ENCODE results near the gene FOLR2. TPM values are rescaled to one million over a fixed set of nuclear protein-coding genes. Genes with fewer than 3 reads are reported as not detected.
"Not testable (repeated sequence)": the region's sequence is repeated elsewhere in the genome, so short reads cannot be mapped to it uniquely, and the experiment has no call there.

The FOLR2 gene
- total RNA-seq: not detected

- ATAC-seq (no peak), DNase-seq (ENCODE audit: low spot score) (no peak)
- Mint-ChIP-seq H3K27ac (no peak within 1 kb of the TSS), H3K9me3 (no peaks in the 10 kb centered on the region), H3K36me3 (no peaks in the 10 kb centered on the region), H3K4me1 (ENCODE audit: low read depth in 2 of 2) (peaks cover 11 to 15% of the 10 kb centered on the region in 2 donors), H3K27me3 (peaks cover 8 to 16% of the 10 kb centered on the region in 2 donors), H3K4me3 (no peak within 1 kb of the TSS)
Measured at GRCh38 chr11:72216638-72217037, at the start of gene FOLR2. TSS of gene FOLR2 (plus strand) at chr11:72216794. CDS start at chr11:72218585, 1,791 bp downstream.

DNA sequence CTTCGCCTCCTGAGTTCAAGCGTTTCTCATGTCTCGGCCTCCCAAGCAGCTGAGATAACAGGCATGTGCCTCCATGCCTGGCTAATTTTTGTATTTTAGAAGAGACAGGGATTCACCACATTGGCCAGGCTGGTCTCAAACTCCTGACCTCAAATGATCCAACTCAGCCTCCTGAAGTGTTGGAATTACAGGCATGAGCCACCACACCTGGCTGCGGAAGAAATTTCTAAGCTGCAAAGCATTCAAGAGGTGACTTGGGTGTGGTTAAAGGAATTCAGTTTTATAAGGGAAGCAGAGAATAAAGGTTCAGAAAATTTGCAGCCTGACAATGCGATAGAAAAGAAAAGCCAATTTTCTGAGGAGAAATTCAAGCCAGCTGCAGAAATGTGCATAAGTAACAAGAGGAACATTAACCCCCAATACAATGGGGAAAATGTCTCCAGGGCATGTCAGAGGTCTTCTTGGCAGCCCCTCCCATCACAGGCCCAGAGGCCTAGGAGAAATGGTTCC lies 47.5 kb upstream of the FOLR2 start:
- not testable (repeated sequence) for H3K9me3 Mint-ChIP-seq; DNase-seq (ENCODE audit: low spot score); H3K27me3 Mint-ChIP-seq; H3K4me3 Mint-ChIP-seq; H3K27ac Mint-ChIP-seq; ATAC-seq; H3K36me3 Mint-ChIP-seq
- H3K4me1 Mint-ChIP-seq (ENCODE audit: low read depth in 2 of 2): peaks cover 0 to 10% of the 10 kb centered on the region in 2 donors

DNA sequence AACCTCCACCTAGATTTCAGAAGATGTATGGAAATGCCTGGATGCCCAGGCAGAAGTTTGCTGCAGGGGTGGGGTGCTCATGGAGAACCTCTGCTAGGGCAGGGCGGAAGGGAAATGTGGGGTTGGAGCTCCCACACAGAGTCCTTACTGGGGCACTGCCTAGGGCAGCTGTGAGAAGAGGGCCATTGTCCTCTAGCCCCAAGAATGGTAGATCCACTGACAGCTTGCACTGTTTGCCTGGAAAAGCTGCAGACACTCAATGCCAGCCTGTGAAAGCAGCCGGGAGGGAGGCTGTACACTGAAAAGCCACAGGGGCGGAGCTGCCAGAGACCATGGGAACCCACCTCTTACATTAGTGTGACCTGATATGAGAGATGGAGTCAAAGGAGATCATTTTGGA lies 46.8 kb upstream of the FOLR2 start:
- H3K27me3 Mint-ChIP-seq; DNase-seq (ENCODE audit: low spot score); H3K9me3 Mint-ChIP-seq; H3K36me3 Mint-ChIP-seq; ATAC-seq; H3K4me3 Mint-ChIP-seq: not testable (repeated sequence)
- Mint-ChIP-seq H3K27ac (peak overlapping the region in 1 of 2 donors; percentile 20), H3K4me1 (ENCODE audit: low read depth in 2 of 2) (peaks cover 0 to 10% of the 10 kb centered on the region in 2 donors)

DNA sequence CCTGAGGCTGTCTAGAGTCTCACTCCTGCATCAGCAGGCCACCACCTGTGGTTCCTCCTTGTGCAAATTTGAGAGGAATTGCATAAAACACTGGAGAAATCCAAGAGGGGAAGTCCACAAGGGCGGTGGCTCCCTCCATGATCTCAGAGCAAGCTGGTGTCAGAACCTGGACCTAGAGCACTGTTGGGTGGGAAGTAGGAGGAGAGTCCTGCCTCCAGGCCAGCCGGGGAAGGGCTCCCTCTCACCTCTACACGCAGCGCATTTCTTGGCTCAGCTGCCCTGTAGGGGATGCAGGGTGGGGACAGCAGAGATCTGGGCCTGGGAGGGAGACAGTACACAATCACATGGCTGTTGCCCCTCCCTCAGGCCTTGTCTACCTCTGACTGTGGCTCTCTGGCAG lies 44.6 kb upstream of the FOLR2 start:
- not testable (repeated sequence) for H3K36me3 Mint-ChIP-seq; H3K4me3 Mint-ChIP-seq; H3K9me3 Mint-ChIP-seq; H3K27ac Mint-ChIP-seq; DNase-seq (ENCODE audit: low spot score); H3K27me3 Mint-ChIP-seq
- ATAC-seq: peak in 1 of 2 donors; percentile 48
- H3K4me1 Mint-ChIP-seq (ENCODE audit: low read depth in 2 of 2): peaks cover 0 to 10% of the 10 kb centered on the region in 2 donors

GRCh38 chr11:72173291-72173690 lies 43.3 kb upstream of the FOLR2 start:
- Mint-ChIP-seq H3K4me3 (no peak overlapping the region), H3K36me3 (no peaks in the 10 kb centered on the region)
- no peak for ATAC-seq

GRCh38 chr11:72174302-72175070 lies 42.1 kb upstream of the FOLR2 start:
- Mint-ChIP-seq H3K36me3 (no peaks in the 10 kb centered on the region), H3K9me3 (no peaks in the 10 kb centered on the region), H3K27me3 (peaks cover 0 to 2% of the 10 kb centered on the region in 2 donors), H3K27ac (no peak overlapping the region), H3K4me1 (ENCODE audit: low read depth in 2 of 2) (peaks cover 0 to 9% of the 10 kb centered on the region in 2 donors), H3K4me3 (no peak overlapping the region)
- ATAC-seq (no peak), DNase-seq (ENCODE audit: low spot score) (no peak)

More at GRCh38 chr11:72173291-72173690, 43.3 kb upstream of the FOLR2 start:
- Mint-ChIP-seq H3K9me3 (no peaks in the 10 kb centered on the region), H3K27ac (no peak overlapping the region), H3K27me3 (peaks cover 0 to 2% of the 10 kb centered on the region in 2 donors), H3K4me1 (ENCODE audit: low read depth in 2 of 2) (peaks cover 0 to 10% of the 10 kb centered on the region in 2 donors)
- DNase-seq (ENCODE audit: low spot score): no peak

GRCh38 chr11:72177656-72178055 lies 38.9 kb upstream of the FOLR2 start:
- Mint-ChIP-seq H3K9me3 (no peaks in the 10 kb centered on the region), H3K27me3 (peaks cover 10 to 16% of the 10 kb centered on the region in 2 donors), H3K4me3 (no peak overlapping the region), H3K4me1 (ENCODE audit: low read depth in 2 of 2) (no peaks in the 10 kb centered on the region), H3K27ac (no peak overlapping the region), H3K36me3 (no peaks in the 10 kb centered on the region)
- ATAC-seq (no peak), DNase-seq (ENCODE audit: low spot score) (no peak)

GRCh38 chr11:72179049-72179803 lies 37.4 kb upstream of the FOLR2 start:
- DNase-seq (ENCODE audit: low spot score) (no peak), ATAC-seq (no peak)
- no peak overlapping the region for H3K27ac Mint-ChIP-seq
- peaks cover 4 to 6% of the 10 kb centered on the region in 2 donors for H3K4me1 Mint-ChIP-seq (ENCODE audit: low read depth in 2 of 2)
- H3K27me3 Mint-ChIP-seq: peaks cover 17 to 20% of the 10 kb centered on the region in 2 donors
- no peaks in the 10 kb centered on the region for H3K9me3 Mint-ChIP-seq
- H3K36me3 Mint-ChIP-seq: no peaks in the 10 kb centered on the region
- H3K4me3 Mint-ChIP-seq: no peak overlapping the region

GRCh38 chr11:72179804-72180396 lies 36.7 kb upstream of the FOLR2 start:
- H3K36me3 Mint-ChIP-seq: no peaks in the 10 kb centered on the region
- no peak for DNase-seq (ENCODE audit: low spot score)
- no peak overlapping the region for H3K4me3 Mint-ChIP-seq
- no peak overlapping the region for H3K27ac Mint-ChIP-seq
- H3K4me1 Mint-ChIP-seq (ENCODE audit: low read depth in 2 of 2): peaks cover 4 to 6% of the 10 kb centered on the region in 2 donors
- peaks cover 17 to 20% of the 10 kb centered on the region in 2 donors for H3K27me3 Mint-ChIP-seq
- ATAC-seq: no peak
- no peaks in the 10 kb centered on the region for H3K9me3 Mint-ChIP-seq

DNA sequence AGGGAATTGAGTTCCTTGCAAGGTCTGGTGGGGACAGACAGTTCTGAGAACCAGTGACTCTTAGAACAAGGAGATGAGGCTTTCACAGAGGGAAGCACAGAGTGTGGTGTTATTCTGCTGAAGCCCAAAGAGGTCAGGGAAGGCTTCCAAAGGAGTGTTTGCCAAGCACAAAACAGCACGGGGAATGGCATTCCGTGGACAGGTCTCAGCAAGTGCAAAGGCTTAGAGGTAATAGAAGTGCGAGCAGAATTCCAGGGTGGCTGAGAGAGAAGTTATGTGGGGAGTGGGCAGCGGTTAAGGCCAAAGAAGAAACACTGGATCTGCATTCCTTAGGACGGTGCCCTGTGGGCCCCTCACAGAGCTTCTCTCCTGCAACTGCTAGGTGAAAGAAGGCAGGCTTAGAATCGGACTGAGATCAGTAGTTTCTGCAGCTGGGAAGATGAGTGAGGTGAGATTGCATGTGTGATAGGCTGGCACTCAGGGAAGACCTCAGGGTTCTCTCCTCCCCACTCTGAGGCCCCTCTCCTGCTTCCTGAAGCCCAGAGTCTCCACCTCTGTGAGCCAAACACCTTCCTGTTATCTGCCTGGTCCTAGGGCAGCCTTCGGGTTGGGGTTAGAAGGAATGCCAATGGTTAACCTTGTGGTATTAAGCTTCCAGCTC lies 35.6 kb upstream of the FOLR2 start:
- H3K9me3 Mint-ChIP-seq; H3K27ac Mint-ChIP-seq; H3K4me1 Mint-ChIP-seq (ENCODE audit: low read depth in 2 of 2); H3K36me3 Mint-ChIP-seq; H3K4me3 Mint-ChIP-seq; DNase-seq (ENCODE audit: low spot score): not testable (repeated sequence)
- ATAC-seq: peak; percentile 10 to 40
- H3K27me3 Mint-ChIP-seq: peaks cover 17 to 20% of the 10 kb centered on the region in 2 donors

DNA sequence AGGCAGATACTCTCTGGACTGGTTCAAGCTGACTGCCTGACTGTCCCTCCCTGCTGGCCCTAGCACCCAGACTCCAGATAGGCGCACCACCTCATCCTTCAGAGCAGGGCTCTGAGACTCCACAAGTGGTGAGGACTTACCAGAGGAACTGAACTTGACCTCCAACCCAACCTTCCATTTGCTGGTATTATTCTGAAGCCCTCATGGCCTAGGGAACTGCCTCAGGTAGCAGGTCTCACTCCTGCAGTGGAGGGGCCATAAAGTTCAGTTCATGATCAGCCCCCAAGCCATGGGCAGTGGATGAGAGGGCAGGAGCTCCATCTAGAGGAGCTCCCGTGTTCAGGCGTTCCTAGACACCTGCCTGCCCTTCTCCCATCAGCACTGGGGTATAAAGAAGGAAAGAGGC lies 35.0 kb upstream of the FOLR2 start:
- peak in 1 of 2 donors; percentile 59 for ATAC-seq
- not testable (repeated sequence) for H3K36me3 Mint-ChIP-seq; DNase-seq (ENCODE audit: low spot score); H3K4me1 Mint-ChIP-seq (ENCODE audit: low read depth in 2 of 2); H3K4me3 Mint-ChIP-seq; H3K27ac Mint-ChIP-seq; H3K9me3 Mint-ChIP-seq
- peaks cover 17 to 18% of the 10 kb centered on the region in 2 donors for H3K27me3 Mint-ChIP-seq

DNA sequence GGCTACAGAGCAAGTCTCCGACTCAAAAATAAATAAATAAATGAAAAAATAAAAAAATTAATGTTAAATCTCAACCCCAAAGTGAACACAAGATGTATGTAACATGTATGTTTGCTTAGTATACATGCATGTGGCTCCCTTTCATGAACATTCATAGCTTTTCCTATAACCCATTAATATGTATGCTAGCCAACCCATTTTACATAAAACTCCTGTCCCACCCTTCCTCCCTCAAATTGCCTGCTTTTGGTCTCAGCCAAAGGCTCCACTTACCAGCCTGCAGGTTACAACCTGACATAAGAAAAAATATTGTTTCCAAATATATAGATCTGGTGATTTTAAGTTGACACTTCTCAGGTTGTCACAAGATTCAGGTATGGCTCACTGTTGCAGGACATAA lies 28.3 kb upstream of the FOLR2 start:
- no peaks in the 10 kb centered on the region for H3K36me3 Mint-ChIP-seq
- peaks cover 4 to 5% of the 10 kb centered on the region in 2 donors for H3K27me3 Mint-ChIP-seq
- no peaks in the 10 kb centered on the region for H3K9me3 Mint-ChIP-seq
- no peak overlapping the region for H3K27ac Mint-ChIP-seq
- H3K4me1 Mint-ChIP-seq (ENCODE audit: low read depth in 2 of 2): peaks cover 4% of the 10 kb centered on the region in 2 donors
- ATAC-seq (no peak), DNase-seq (ENCODE audit: low spot score) (no peak)
- H3K4me3 Mint-ChIP-seq: no peak overlapping the region

GRCh38 chr11:72189455-72190250 lies 26.9 kb upstream of the FOLR2 start:
- Mint-ChIP-seq H3K9me3 (no peaks in the 10 kb centered on the region), H3K27me3 (no peaks in the 10 kb centered on the region), H3K4me3 (no peak overlapping the region), H3K36me3 (no peaks in the 10 kb centered on the region), H3K27ac (no peak overlapping the region), H3K4me1 (ENCODE audit: low read depth in 2 of 2) (no peaks in the 10 kb centered on the region)
- ATAC-seq: peak in 1 of 2 donors; percentile 53
- no peak for DNase-seq (ENCODE audit: low spot score)
